HG03442 (cell line): Measurements from ENCODE around the gene MEST.
"Not testable (repeated sequence)": the region's sequence is repeated elsewhere in the genome, so short reads cannot be mapped to it uniquely, and the experiment has no call there.

Source experiments
- ATAC-seq: cut with Tn5 transposase; IDR thresholded peaks from one replicate; pipeline ENCODE4 v1.9.1; 2021; ENCODE audit warnings: mild to moderate bottlenecking, moderate library complexity; ENCODE audit not compliant: unreplicated experiment

MEST gene, protein sequence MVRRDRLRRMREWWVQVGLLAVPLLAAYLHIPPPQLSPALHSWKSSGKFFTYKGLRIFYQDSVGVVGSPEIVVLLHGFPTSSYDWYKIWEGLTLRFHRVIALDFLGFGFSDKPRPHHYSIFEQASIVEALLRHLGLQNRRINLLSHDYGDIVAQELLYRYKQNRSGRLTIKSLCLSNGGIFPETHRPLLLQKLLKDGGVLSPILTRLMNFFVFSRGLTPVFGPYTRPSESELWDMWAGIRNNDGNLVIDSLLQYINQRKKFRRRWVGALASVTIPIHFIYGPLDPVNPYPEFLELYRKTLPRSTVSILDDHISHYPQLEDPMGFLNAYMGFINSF

DNA sequence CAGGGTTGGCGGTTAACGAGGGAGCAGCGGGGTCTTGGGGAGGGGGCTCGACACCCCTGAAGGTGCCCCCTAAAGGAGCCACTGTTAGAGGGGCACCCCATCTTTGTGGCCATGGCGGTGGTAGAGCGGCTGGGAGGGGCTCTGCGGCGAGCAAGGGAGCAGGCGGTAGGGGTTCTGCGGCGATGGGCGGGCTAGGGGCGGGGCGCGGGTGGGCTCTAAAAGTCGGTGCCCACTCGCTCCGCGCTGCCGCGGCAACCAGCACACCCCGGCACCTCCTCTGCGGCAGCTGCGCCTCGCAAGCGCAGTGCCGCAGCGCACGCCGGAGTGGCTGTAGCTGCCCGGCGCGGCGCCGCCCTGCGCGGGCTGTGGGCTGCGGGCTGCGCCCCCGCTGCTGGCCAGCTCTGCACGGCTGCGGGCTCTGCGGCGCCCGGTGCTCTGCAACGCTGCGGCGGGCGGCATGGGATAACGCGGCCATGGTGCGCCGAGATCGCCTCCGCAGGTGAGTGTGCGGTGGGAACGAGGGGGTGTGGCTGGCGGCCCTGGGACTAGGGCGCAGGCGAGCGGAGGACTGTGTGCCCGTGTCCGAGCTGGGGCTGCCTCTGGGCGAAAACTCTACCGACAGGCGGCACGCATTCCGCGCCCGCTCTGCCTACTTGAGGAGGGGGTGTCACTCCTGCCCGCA, at the start of gene MEST:
Gene MEST (plus strand): TSS at position 245 of the 682 bp plus-strand sequence. CDS start 229 bp downstream, at position 474.
- no peak for ATAC-seq

DNA sequence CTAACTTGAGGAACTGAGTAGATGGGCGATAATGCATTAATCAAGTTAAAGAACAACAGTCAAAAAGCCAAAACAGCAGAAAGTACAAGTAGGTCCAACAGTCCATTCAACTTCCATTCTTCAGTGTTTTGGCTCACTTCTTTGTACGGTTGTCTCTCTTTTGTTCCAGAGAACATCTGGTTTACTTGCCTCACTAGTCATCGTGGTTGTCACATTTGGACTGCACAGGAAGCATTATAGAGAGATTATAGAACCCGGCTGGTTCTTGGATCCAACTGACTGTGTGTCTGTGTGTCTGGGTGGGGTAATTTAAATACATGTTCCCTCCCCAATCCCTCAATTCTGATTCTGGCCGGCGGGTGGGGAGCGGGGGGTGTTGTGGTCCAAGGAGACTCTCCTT, 49.3 kb upstream of the MEST start:
- no peak for ATAC-seq

DNA sequence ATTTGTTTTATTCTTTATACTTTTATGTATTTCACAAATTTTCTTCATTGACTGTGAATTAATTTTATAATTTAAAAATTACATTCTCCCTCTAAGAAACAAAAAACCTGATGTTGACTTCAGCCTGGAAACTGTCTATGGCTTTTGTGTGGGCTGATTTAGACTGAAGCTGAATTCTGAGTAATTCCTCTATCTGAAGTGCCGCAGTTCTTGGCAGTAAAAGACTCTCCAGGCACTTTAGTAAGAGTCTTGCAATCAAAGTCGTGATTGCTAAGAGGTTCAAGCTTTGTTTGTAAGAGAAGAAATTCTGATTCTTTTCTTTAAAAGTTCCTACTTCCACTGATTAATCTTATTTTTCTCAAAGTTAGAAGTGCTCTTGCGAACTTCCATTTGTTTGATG, 47.7 kb upstream of the MEST start:
- no peak for ATAC-seq

DNA sequence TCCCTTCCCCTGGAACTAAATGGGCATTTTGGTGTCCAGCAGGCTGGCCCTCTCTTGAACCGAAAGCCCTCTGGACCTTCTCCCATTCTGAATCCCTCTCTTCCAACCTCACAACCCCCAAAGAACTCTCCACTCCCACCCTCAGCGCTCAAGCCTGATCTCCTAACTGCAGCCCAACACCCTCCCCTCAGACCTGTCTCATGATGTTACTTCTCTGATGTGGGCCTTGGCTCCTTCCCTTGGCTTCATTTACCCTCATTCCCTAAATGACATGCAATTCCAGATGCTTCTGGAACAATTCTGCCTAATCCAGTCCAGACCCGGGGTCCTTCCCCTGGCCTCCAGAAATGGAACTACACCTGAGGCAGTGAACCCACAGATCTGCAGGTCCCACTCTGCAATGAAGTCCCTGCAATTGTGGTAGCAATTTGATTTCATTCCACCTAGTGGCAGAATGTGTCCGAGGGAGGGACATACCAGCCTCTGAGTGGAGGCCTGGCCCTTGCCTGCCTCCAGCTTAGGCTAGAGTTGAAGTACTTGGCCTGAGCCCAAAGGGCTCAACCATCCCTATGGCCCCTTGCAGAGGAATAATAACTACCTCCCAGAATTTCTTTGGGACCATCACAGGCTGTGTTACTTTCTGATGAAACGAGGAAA, 47.0 kb upstream of the MEST start:
- ATAC-seq: no peak

DNA sequence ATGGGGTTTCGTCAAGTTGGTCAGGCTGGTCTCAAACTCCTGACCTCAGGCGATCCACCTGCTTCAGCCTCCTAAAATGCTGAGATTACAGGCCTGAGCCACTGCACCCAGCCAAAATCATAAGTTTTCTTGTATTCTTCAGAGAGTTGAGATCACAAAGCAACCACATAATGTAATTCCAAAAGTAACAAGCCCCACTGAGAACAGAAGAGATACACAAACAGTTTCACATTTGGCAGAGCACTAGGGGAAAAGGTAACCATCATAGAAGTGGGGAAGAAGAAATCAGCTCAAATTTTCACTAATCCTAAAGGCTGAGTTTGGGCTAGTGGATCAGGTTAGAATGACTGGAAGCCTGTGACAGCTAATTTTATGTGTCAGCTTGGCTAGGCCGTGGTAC, 45.6 kb upstream of the MEST start:
- ATAC-seq: no peak

DNA sequence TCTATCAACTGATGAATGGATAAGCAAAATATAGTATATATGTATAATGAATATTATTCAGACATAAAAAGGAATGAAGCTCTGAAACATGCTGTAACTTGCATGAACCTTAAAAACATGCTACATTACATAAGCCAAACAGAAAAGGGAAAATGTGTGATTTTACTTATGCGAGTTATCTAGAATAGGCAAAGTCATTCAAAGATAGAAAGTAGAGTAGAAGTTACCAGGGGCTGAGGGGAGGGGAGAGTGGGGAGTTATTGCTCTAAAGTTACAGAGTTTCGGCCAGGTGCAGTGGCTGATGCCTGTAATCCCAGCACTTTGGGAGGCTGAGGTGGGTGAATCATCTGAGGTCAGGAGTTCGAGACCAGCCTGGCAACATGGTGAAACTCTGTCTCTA, 40.5 kb upstream of the MEST start:
- ATAC-seq: not testable (repeated sequence)

DNA sequence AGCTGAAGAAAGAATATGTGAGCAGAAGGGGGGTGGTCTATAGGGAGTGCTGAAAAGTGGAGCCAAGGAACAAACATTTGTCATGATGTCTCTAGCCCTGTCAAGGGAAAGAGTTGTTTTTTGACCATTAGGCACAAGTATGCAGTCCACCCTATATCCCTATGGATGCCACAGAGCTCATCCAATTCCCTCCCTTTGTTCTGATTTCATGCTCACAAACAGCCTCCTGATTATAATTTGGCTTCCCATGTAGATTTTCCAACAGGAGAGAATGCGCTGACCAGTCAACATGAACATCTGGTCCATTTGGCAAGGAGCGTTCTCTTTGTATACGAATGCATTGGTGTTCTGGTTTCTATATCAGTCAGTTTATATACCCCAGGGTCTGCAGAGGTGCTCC, 38.9 kb upstream of the MEST start:
- ATAC-seq: no peak

DNA sequence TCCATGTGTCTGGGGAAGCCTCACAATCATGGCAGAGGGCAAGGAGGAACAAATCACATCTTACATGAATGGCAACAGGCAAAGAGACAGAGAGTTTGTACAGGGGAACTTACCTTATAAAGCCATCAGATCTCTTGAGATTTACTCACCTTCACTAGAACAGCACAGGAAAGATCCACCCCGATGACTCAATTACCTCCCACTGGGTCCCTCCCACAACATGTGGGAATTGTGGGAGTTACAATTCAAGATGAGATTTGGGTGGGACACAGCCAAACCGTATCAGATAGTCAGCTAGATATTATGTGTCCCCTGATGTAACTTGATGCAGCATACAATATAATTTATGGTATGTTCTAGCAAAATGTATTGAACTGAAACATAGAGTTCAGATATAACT, 36.9 kb upstream of the MEST start:
- no peak for ATAC-seq

DNA sequence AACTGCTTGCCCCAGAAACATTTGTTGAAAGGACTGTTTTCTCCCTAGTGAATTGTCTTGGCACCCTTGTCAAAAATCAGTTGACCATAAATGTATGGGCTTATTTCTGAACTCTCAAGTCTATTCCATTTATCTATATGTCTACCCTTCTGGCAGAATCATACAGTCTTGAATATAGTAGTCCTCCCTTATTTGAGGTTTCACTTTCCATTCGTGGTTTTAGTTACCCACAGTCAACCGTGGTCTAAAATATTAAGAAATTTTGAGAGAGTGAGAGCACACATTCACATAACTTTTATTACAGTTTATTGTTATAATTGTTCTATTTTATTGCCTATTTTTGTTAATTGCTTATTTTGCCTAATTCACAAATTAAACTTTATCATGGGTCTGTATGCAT, 33.6 kb upstream of the MEST start:
- no peak for ATAC-seq

DNA sequence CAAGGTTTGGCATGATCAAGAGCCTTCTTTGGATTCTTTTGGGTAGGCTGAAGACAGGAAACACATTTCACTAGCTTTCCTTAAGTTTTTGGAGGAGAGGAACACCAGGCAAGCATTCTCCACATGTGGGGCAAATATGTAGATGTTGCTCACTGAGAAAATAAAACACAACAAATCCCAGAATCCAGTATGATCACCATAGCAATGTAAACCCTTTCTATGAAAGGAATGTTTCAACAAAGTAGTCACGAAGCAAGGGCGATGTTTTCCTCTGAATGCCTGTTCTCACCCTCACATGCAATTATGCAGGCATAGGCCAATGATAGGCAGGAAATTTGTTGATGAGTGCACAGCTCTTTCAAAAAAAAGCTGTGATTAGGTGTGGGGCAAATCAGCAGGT, 30.6 kb upstream of the MEST start:
- ATAC-seq: no peak

DNA sequence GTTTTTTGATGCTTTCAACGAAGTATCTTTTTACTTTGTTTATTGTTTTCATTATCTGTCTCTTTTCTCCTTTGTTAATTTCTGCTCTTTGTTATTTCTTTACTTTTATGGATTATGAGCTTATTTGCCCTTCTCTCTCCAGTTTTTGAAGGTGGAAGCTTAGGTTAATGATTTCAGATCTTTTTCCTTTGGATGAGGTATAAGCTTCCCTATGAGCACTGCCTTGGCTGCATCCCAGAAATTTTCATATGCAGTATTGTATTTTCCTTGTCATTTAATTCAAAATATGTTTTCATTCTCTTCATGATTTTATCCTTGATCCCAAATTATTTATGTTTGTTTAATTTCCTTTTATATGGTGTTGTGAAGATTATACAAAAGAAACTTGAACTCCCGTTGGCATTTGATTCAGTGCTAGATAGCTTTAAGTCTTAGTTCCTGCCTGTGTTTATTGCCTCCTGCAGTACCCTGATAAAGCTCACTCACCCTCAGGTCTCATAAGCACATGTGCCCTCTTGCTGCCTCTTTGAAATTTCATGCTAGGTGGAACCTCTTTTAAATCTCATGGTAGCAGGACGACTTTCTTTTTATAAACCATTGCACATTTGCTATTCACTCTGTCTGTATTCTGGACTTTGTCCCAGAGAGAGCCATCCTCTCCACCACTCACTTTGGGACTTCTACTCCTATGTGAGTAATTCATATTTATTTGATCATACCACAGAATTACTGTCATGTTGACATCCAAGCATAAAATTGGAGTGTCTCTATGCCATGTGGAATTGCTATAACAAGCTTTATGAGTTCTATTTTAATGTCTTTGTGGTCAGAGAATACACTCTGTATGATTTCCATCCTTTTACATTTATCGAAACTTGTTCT, 28.1 kb upstream of the MEST start:
- ATAC-seq: no peak

DNA sequence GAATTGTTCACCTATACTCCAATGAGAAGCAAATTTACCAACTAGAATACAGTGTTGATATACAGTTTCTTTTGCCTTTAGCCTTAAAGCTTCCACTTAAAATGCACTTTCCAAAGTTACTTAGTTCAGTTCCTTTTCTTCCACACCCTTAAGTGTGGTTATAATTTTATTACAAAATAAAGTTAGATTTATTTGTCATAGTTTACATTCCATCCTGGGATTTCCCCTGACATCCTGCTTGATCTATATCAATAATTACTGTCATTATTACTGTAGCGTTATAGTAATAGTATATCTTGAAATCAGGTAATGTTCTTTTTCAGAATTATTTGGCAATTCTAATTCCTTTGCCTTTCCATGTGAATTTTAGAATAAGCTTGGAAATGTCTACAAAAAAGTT, 23.3 kb upstream of the MEST start:
- no peak for ATAC-seq

DNA sequence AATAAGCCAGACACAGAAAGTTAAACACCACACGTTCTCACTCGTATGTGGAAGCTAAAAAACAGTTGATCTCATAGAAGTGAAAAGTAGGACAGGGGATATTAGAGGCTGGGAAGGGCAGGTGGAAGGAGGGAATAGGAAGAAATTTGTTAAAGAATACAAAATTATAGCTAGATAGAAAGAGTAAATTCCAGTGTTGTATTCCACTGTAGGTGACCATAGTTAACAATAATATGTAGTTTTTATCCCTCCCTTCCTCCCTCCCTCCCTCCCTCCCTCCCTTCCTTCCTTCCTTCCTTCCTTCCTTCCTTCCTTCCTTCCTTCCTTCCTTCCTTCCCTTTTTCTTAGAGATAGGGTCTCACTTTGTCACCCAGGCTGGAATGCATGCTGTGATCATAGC, 19.9 kb upstream of the MEST start:
- ATAC-seq: no peak

DNA sequence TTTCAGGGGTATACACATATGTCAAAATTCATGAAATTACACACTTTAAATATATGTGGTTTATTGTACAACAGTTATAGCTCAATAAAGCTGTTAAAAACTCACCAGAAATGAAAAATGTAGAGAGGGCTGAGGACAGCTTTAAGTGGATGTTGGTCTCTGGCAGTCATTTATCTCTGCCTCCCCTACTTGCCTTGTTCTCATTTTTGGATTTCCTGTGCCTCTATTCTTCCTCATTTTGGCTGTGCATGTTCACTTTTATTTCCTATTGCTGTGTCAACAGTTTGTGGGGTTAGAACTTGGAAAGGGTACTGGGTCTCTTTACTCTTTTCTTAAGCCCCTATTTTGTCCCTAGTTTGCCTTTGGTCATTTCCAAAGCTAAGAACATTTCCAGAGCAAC, 18.6 kb upstream of the MEST start:
- no peak for ATAC-seq

DNA sequence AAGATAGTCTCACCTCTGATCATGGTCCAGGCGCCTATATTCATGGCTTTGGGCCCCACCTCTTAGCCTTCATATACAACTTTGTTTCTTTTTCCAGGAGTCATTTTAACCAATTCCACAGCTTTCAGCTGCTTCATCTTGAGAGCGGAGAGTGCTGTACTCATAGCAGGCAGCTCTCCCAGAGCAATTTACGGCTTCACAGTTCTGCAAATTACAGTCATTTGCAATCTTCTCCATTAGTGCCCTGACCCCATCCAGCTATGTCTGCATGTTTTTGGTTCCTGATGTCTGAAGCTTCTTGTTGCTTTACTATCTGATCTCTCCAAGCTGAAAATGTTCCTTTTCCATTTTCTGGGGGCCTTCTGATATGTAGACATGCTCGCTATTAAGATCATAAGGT, 18.0 kb upstream of the MEST start:
- no peak for ATAC-seq

DNA sequence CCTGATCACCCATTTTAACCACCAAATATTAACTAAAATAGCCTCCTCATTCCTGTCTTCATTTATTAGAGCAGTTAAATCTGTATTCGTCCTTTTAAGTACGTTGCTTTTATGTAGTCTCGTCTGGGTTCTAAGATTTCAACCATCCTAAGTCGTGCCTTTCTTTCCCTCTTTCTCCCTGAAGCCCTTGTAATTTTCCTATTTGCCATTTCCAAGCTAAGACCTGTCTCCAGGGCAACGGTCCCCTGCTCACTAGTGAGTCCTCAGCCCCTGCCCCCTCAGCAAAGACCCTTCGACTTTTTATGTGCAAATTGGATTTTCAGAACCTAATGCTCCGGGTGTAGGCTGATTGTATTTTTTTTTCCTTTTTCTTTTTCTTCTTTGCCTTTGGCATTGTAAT, 16.1 kb upstream of the MEST start:
- no peak for ATAC-seq

DNA sequence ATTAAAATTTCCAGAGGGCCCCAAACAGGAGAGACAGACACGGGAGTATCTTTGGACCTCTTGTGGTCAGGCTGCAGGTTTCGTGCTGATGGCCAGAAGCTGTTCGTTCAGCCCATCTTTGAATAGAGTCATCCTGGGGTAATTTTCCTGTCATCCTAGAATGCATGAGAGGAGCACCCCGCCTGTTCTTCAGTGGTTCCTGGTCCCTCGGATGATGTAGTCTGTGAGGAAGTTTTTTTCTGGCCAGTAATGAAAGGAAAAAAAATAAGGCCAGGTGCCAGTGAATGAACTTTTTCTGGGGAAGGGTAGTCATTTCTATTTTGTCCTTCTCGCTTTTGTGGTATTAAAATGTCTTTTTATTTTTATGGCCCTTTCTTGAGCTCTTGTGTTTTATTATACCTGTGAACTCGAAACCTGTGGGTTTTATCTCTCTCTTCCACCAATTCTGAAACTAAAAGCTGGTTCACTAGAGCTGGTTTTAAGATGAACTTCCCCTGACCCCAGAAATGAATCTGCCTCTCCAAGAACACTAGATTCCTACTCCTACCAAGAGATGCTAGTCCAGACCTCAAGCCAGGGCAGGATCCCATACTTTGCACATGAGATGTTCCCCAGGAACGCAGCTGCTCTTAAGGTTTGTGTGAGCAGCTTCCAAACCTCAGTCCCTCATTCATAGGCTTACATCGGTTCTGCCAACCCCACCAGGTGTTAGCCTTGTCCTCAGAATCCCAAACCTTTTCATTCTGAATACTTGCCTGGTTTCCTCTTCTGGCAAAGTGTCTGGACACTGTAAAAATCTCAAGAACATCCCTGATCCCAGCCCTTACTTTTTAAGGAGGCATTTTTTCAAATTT, 15.4 kb upstream of the MEST start:
- peak; percentile 78 for ATAC-seq

DNA sequence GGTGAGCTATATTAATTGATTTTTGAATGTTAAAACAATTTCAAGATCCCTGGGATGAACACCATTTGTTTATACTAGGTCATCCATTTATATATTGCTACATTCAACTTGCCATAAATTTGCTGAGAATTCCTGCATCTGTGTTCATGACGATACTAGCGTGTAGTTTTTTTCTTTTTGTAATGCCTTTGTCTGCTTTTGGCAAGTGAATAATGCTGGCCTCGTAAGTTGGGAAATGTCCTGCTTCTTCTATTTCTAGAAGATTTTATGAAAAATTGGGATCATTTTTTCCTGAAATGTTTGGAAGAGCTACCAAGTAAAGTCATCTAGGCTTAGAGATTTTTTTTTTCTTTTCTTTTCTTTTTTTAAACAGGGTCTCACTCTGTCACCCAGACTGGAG, 12.9 kb upstream of the MEST start:
- ATAC-seq: no peak

DNA sequence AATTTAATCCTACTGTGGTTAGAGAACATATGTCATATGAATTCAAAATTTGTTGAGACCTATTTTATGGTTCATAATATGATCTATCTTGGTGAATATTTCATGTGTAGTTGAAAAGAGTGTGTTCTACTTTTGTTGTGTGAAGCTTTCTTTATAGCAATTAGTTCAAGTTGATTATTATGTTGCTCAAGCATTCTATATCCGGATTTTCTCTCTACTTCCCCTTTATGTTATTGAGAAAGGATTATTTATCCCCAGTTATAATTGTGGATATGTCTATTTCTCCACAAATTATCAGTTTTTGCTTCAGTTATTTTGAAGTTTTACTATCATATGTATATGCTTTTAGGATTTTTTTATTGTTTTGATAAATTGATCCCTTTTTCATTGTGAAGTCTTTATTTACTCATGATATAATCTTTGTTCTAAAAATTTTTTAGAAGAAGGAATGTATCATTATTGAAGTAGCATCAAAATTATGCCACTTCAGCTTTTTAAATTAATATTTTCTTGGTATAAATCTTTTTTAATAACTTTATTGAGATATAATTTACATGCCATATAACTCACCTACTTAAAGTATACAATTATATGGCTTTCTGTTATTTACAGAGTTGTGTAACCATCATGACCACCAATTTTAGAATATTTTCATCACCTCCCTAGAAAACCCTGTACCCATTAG, 12.0 kb upstream of the MEST start:
- no peak for ATAC-seq

DNA sequence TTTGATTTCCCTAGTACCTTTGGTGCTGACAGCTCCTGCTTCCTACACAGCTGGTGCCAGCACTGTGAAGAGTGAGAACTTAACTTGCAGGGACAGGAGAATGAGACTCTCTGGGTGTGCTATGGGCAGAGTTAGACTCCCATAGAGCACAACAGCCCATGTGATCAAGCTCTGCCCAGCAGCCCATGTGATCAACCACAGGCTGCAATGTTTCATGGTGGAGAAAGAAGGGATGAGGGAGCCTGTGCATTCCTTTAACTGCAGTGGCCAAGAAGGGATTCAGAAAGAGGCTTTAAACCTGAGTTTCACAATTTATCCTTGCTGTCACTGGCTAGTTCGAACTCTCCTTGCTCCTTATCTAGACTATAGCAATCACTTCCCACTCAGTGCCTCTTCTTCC, 10.0 kb upstream of the MEST start:
- ATAC-seq: no peak
